T-helper 2 cell treated with Interferon-gamma antibody and Interleukin-4, amounts not matched to agents 100 ng/mL and 5 ng/mL, for 36 hours (primary cell): ENCODE data around the gene LMO3. TPM values are rescaled to one million over a fixed set of nuclear protein-coding genes. Genes with fewer than 3 reads are reported as not detected.

ENCODE experiments used
- intact Hi-C: fragments of 100-400 bp; cut with micrococcal nuclease; formaldehyde crosslinking; loops from one replicate; pipeline ENCODE4 v1.15.1; 2023
- total RNA-seq: library from RNA; stranded (reverse); gene quantifications from 2 replicates; pipeline ENCODE4 v1.2.3, GENCODE V29; 2022

Gene LMO3
- total RNA-seq = not detected in 2 replicates

DNA sequence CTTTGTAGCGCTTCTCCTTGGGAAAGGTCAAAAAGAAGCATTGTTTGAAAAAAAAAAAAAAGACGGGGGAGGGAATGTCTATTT is at the start of gene LMO3:
TSS of gene LMO3 (minus strand) at position 46 of the 84 bp plus-strand sequence. CDS start 5,302 bp downstream, outside the sequence.
- intact Hi-C loops = no loop called here

DNA sequence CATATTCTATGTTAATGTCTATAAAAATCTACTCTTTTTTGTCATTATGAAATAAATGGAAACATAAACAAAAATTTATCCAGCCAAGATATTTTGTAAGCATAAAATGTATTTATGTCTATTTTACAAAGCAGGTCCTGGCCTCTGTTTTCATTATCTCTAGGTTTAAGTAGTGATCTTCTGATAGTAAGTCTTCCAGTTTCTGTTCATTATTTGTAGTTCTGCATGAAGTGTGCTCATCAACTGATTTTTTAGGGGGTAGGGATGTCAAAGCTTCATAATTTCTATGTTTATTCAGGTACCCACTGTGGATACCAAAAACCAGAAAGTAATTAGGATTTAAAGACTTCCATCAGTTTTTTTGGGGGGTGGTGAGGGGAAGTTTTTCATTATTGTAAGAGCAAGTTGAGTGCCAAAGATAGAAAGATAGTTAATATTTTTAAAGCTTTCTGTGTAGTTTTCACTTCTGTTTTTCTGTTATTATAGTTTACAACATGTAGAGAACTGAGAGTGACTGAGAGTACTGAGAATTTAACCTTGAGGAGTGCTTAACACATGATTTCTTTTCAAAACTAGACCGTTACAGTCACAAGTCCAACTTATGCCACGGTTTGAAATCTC is 30.6 kb upstream of the LMO3 start:
- intact Hi-C loops = no loop called here

DNA sequence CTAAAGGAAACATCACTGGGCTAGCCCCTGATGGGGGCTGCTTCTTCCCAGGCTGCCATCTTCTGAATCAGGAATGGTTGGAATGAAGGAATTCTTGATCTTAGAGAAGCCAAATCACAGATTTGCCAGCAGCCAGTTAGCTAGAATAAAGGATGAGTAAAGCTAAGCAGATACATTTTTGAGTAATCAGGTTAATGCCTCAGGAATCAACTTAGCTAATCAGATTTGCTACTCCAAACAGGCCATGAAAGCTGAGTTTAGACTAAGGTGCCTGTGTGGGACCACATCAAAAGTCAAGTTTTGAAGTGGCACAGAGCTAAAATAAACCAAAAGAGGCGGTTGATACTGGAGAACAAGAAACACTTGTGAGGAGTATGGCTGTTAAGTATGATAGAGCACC is 28.8 kb upstream of the LMO3 start:
- intact Hi-C loops = no loop called here

DNA sequence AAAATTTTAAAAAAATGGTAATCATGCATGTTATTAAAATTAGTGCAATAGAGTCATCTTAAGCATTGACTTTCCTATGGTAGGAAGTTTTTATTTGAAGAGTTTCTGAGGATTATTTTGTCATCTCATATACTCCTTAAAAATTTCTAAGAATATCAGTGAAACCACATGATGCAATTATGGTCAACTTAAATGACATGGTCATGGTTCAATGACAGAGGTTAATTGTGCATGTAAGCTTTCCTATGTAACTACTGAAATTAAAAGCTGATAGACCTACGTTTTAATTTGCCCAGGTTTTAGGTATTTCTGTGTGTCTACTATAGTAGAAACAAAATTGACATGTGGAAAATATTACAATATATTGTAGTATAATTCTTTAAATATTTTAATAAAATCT is 21.0 kb upstream of the LMO3 start:
- intact Hi-C loops = no loop called here

DNA sequence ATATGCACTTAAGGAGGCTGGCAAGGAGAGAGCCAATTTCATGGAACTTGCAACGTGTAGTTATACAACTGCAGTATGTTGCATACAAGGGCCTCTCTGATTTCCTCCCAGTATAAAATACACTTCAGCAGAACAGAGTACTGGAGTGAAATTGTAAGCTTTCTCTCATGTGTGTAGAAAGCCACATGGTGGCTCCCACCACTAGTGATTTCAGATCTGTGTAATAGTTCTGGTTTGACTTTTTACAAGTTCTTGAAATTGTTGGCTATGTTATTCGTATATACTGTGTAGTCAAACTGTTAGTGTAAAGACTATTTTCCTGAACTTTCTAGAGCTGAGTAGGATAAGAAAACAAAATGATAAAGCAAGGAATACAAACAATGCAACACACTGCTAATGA is 16.4 kb upstream of the LMO3 start:
- intact Hi-C loops = no loop called here

DNA sequence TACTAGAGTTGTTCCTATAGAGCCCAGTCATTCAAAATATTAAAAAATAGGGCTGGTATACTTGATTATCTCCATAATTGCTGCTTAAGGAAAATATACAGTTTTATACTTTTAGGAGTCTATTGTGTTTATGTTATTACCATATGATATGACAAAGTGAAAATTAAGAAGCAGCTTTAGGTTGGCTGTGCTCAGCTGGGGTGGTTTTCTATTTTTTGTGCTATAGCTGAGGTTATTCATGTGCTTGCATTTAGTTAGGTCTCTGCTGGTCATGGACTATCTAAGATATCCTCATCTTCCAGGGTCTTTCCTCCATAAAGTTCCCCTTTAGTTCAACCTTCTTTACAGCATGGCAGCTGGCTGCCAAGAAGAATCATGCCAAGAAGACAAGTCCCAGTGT is 13.6 kb upstream of the LMO3 start:
- intact Hi-C loops = no loop called here

DNA sequence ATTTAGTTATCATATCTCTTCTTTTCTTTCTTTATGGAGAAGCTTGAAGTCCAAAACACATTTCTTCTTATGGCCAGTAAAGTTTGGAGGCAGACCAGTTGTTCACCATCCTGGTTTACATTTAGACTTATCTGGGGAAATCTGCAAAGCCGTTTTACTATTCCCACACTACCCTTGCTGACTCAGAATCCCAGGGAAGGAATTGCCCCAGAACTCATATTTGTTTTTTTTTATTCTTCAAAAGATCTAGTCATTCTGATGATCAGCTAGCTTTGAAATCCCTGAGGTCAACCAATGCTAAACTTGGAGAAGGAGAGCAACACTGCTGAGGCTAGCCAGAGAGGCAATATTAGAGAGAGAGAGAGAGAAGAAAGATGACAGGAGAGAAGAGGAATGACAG is 12.3 kb upstream of the LMO3 start:
- intact Hi-C loops = no loop called here

DNA sequence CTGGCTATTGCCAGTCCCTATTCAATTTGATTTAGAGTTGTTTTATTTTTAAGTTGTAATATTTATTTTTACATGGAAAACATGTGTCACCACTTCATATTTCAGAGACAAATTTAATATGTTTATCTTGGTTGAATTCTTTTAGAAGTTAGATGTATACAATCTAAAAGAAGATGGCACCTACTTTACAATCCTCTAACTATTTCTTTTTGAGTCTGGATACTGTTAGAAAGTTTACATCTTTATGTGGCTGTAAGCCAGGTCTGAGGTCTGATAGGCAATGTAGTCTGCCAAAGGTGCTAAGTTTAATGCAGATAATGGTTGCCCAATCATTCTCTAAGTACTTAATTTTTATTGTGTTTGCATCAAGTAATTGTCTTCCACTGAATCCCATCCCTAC is 7.2 kb upstream of the LMO3 start:
- intact Hi-C loops = no loop called here

DNA sequence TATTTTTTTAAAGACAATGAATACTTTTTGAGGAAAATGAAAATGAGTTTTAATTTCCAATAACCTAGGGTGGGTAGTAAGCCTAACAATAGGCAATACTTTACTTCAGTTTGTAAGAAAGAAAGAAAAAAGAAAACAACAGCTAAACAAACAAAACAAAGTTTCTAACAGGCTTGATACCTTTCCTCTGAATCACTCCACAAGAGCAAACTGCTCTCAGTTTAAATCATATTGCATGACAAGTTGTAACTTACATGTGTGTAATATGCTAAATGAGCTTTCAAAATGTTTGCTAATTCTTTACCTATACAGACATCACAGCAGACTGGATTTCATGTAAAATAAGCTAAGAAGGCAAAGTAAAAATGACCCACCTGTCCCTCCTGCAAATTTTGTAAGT is 6.7 kb upstream of the LMO3 start:
- intact Hi-C loops = no loop called here

DNA sequence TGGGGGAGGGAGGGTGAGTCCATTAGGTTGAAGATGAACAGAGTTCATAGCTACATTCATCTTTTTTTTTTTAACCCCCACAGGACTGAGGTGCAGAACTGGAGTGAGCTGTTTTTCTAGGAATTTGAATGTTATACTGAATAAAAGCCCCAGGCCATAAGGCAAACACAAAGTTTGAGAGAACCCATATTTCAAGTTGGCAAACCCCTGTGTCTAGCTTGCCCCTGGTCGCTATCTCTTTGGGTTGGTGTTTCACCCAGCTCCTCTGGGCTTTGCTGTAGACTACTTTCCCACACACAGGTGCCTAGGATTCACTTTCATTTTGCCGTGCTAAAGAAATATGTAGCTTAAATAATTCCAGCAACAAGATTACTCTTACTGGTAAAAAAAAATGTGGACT is 5.2 kb upstream of the LMO3 start:
- intact Hi-C loops = no loop called here

DNA sequence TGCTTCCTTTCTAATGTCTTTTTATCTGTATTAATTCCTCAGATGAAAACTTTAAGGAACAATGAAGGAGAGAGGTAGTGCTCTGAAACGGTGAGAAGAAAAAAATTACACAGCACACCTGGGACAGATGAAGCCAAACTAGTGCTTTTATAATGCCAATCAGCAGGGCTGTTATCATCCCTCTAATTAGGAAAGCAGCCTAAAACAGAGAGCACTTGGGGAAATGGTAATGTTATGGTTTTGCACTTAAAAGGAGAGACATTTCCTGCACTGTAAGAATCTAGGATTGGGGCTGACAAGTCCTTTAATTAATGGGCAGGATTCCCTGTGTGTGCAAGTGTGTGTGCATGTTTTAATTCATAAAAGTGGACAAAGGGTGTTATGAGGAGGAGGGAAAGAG is 4.8 kb upstream of the LMO3 start:
- intact Hi-C loops = no loop called here

DNA sequence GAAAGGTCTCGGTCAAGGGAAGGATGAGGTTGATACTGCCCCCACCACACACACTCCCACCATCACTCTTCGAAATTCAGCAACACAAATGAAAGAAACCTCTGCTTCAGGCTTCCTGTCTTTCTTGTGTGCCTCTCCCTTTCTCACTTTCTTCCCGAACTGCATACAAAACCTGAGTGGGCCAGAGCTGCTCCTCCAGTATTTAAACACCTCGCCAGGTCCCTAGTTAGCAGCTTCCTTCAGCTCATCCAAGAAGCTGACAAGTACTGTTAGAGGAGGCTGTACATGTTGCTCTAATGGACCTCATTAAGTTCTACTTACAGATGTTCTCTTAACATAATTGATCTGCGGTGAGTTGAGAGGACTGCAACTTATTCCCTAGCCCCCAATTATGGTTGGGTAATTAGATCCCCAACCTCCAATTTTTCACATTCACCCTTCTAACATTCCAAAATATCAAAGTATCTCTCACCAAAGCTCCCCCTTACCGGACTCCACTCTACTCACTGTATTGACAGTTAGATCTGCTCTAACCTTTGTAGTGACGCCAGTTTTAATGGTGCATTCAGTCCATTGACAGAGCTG is 4.1 kb upstream of the LMO3 start:
- intact Hi-C loops = no loop called here

DNA sequence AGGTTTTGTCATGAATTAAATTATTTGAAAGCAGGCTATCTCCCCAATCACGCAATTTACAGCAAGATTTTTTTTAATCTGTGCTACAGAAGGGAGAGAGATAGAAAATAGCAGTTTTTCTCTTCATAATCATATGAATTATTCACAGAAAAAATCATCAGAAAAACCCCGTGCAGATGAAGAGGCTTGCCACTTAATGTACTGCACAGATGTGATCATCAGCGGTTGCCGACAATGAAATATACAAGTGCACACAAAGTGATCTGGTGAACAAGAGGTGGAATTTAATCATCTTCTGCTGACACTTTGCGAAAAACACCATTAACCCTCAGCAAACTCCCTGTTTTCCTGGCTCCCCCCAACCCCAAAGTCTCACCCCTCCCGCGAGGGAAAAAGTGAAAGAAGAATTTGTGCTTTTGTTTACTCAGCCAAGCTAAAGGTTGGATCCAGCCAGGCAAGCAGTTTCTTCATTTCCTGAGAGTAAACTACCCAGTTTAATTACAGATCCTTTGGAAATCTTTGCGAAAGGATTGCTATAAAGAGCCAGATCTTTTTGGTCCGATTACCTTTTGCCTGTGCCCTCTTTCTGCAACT is 3.1 kb upstream of the LMO3 start:
- intact Hi-C loops = no loop called here

DNA sequence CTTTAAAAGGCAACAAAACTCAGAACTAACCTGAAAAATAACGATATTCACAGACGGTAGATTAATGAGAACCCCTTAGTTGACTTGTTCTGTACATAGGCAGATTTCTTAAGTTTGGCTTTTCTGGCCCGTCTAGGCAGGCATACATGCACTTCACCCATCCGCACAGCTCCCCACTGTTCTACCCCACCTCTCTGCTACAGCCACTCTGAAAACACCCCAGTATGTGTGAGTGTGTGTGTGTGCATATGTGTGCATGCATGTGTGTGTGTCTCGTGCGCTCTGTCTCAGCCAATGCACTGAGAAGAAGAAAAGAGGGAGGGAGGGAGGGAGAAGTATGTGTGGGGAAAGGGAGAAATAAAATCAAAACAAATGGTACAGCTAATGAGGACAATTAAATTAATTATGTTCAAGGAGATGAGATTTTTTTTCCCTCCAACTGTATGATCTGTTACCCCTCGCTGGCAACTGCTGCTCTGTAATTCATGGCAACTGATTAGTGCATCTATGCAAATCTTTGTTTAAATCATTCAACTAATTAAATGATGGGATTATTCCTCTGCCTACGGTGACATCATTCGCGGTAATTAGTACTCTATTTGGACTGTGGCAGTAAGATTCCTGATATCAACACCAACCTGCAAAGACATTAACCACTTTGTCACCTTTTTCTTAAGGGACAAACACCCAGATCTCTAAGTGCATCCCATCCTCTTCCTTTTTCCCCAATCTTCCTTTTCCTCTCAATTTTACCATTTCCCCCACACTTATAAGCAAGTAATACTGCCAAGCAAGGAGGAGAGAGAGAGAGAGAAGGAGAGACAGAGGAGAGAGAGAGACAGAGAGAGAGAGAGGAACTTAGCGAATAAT is 2.2 kb upstream of the LMO3 start:
- intact Hi-C loops = no loop called here

DNA sequence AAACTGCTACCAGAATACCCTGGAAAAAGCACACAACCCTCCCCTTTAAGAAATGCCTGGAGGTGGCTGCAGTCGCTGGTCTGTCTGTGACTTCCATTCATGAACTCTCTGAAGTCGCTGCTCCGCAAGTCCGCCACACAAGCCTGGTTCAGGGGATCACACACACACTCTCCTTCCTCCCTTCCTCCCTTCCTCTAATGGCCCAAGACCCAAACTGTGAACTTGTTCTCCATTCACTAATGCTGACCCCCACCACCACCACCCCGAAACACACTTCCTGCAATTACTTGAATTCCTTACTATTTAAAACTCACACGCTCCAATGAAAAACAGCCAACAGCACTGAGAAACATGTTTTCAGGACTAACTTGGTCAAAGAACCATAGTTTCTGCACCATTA is 1.0 kb upstream of the LMO3 start:
- intact Hi-C loops = no loop called here

DNA sequence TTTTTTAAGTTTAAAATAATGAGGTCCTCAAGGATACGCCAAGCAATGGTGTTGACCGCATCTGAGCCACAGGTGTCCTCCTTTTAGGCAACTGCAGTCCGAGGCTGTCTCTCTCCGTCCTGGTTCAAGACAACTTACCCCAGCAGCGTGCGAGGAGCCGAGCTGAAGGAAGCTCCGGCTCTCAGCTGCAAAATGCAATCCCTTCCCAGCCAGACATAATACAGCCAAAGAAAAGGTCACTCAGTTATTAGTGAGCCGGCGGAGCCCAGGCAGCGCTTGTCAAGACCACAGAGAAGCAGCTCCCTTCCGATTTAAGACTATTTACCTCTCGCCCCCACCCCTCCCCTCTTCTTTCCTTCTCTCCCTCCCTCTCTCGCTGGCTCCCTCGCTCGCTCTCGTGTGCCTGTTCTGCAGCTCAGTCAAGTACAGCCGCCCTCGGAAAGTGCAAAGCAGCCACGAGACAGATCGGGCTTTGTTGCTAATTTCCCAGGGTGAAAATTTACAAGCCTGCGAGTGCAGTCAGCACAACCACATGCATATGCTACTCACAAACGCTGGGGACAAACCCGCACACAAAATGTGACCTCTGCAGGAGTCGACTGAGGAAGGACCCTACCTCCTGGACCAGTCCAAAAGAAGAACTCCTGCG is 363 bp upstream of the LMO3 start:
- intact Hi-C loops = no loop called here

DNA sequence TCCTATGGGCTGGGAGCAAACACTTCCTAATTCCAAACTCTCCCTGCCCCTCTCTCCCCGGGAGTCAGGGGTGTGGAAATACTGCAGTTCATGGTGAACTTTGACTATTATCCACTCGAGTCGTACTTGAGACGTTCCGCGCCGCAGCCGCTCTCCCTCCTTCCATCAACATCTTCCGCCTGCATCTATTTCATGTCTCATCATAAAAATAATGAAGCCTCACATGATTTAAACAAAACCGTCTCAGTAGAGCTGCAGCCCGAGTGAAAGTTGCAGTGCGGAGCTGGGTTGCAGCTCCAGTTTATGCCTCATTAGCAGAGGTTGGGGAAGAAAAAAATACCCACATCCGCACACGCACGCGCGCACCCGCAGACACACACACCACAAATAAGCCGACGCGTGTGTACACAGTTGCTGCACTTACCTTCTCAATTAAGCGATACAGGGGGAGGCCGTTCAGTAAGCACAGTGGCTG is 283 bp downstream of the LMO3 start:
- intact Hi-C loops = no loop called here

DNA sequence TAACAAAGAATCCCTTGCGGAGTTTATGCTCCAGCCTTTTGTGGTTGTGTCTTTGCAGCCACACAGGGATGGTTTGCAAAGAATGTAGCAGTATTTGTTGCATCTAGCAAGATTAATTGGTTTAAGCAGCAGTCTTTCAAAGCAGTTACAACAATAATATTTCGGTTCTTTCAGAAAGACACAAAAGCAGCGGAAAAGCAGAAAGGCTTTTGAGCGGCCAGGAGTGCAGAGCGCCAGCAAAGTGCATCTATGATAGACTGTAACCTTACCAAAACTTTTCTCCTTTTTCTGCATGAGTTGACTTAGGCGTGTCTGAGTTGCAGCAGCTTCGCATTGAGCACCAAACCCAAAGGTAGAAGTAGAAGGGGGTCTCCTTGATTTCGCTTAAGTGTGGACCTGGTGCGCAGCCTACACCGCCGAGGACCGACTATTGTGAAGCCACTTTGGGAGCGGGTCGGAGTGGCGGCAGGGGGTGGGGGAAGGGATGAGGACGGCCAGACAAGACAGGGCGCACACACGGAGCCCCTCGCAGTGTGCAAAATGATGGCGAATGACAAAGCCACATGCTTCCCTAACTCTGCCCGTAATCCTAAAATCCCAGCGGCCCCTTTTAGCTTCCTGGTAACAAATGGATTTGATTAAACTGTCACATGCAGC is 1.2 kb downstream of the LMO3 start:
- intact Hi-C loops = no loop called here

DNA sequence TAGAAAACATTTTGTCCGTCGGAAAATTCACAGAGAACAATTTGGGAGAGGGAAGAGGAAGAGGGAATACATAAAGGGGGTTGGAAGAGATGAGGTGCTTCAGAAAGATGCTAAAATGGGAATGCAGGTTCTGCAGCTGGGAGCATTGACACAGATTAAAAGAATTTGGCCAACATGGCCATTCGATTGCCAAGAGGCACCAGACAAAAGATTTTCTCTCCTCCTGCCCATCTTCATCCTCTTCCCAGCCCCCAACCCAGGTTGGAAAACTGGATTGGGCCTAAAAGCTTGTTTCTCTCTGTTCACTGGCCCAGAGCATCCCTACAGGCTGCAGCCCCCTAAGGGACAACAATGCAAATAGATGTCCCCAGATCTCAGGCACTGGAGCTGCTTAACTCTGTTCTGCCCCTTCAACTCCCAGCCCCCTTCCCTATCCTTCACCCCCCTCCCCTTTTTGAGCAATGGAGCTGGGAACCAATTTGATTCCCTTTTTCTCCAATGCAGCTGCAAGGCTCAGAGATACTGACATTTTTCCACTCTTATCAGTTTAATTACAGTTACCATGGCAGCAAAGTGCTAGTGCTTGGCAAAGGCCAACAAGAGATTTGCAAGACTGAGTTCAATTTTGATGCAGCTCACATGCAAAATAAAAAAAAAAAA is 1.9 kb downstream of the LMO3 start:
- intact Hi-C loops = no loop called here

DNA sequence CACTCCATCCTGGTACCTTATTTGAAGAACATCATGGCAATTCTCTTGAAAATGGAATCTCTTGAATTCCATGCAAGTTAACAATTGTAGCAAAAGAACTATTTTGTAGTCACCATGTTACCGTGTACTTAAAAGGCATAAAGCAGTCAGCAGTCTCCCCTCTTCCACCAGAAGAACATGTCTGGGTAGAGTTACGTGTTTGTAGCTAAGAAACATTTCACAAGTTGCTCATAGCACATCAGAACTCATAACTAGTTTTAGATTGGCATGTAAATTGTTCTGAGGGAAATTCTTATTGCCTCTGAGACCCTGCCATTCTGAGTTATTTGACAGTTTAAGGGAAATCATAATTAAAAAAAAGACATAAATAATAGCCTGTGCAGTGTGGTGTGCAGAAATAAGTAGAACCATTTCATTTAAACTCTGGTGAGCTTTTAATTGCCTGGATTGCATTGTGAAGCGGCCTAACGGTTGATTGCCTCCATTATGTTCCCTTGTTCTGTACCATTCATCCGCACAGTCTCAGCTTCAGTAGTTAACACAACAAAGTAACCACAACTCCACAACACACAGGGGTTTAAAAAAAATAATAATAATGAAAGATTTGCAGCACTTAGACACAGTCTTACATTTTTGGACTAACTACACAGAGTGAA is 2.6 kb downstream of the LMO3 start:
- intact Hi-C loops = no loop called here

DNA sequence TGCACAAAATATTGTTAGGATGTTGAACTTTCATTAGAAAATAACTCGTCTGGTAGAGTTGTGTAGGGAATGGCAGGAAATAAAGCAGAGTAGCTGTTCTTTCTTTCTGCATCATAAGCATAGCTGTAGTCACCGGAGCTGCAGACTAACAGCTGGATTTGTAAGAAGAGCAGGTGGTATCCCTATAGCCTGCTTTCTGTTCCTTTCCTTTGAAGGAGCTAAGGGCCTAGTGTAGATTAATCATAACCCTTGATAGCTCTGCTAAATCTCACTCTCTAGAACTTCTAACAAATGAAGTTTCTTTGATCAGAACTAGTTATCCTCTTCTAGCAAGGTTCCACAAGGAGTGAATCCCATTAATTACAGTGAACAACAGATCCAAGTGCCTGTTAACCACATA is 3.5 kb downstream of the LMO3 start:
- intact Hi-C loops = no loop called here
